Fibroblast of pulmonary artery (primary cell): Measurements from ENCODE around the gene TTF2.

Source experiments
- DNase-seq: peaks from one replicate; pipeline ENCODE4 v3.0.0-alpha.2; 2010; ENCODE audit warnings: low read depth
- H3K4me3 ChIP-seq: replicated peaks from 2 replicates; pipeline ENCODE4 v1.5.1; 2011; ENCODE audit warnings: low read depth, mild to moderate bottlenecking, control low read depth, low read length, moderate library complexity
- CTCF ChIP-seq: IDR thresholded peaks from 2 replicates; pipeline ENCODE4 v1.5.1; 2011; ENCODE audit warnings: mild to moderate bottlenecking, control low read depth, low read length, inconsistent platforms; ENCODE audit errors: missing control alignments

TTF2 gene

GRCh38 chr1:117136749-117137148 is 76.6 kb downstream of the TTF2 start:
- H3K4me3 ChIP-seq: no peak overlapping the region
- no peak for TF ChIP-seq CTCF
- DNase-seq: no peak

- H3K4me3 ChIP-seq: no peak overlapping the region
- no peak for DNase-seq
- TF ChIP-seq CTCF: no peak
Observed at GRCh38 chr1:117137281-117137855, 77.2 kb downstream of the TTF2 start.

- no peak for TF ChIP-seq CTCF
- no peak for DNase-seq
Observed at GRCh38 chr1:117138106-117138505, 78.0 kb downstream of the TTF2 start.

DNA sequence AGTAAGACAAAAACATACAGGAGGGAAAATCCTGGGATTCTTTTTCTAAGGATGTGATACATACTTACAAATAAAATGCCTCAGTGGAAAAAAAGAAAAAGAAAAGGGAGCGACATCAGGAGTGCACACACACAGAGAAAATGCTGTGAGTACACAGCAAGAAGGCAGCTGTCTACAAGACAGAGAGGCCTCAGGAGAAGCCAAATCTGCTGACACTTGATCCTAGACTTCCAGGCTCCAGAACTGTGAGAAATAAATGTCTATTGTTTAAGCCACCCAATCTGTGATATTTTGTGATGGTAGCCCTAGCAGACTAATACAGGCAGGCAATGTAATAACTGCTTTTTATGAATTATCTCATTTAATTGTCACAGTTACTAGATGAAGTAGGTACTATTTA is 78.4 kb downstream of the TTF2 start:
- no peak for TF ChIP-seq CTCF
- DNase-seq: no peak
- no peak overlapping the region for H3K4me3 ChIP-seq

More at GRCh38 chr1:117138106-117138505, 78.0 kb downstream of the TTF2 start:
- no peak overlapping the region for H3K4me3 ChIP-seq

GRCh38 chr1:117142200-117142599 is 82.1 kb downstream of the TTF2 start:
- H3K4me3 ChIP-seq: no peak overlapping the region
- DNase-seq: no peak
- no peak for TF ChIP-seq CTCF

GRCh38 chr1:117143172-117143571 is 83.0 kb downstream of the TTF2 start:
- H3K4me3 ChIP-seq: no peak overlapping the region
- TF ChIP-seq CTCF: no peak
- no peak for DNase-seq

- TF ChIP-seq CTCF: no peak
- no peak for DNase-seq
- H3K4me3 ChIP-seq: no peak overlapping the region
Observed at GRCh38 chr1:117143871-117144270, 83.7 kb downstream of the TTF2 start.
